ENCODE data around the gene POU3F2. TPM values are rescaled to one million over a fixed set of nuclear protein-coding genes. Genes with fewer than 3 reads are reported as not detected.

Gene POU3F2
- total RNA-seq, result not detected

DNA sequence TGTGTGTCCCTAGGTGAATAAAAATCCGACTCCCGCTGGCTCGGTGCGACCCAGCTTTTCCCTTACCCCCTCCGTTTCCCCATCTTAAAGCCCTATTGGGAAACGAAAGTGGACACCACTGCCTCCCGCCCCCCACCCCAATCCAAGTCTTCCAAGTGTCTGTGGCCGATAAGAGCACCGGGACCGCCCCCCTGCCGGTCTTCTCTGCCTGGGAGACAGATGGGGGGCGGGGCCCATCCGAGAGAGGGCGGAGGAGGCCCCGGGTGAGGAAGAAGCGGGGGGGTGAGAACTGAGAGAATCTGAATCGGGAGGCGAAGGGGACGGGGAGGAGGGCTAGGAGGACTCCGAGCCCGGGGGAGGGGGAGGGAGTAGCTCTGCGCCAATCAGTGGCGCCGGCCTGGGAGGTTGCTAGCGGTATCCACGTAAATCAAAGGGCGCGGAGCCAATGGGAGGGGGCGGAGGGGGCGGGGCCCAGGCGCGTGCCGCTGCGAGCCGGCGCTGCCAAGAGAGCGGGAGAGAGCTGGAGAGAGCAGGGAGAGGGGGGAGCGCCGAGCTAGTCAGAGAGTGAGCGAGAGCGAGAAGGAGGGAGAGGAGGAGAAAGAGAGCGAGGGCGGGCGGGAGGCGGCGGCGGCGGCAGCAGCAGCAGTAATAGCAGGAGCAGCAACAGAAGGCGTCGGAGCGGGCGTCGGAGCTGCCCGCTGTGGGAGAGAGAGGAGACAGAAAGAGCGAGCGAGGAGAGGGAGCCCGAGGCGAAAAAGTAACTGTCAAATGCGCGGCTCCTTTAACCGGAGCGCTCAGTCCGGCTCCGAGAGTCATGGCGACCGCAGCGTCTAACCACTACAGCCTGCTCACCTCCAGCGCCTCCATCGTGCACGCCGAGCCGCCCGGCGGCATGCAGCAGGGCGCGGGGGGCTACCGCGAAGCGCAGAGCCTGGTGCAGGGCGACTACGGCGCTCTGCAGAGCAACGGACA is at the start of gene POU3F2:
Gene POU3F2, plus strand, starts transcription at position 515 of the 972 bp plus-strand sequence. Its CDS starts 300 bp downstream, at position 815.
- ChIA-PET POLR2A (interaction anchor here (0.6 kb wide), 1 partner anchor 1544 kb away, joined by 3 read pairs; no protein-coding TSS in a partner anchor), CTCF (no interaction called here)

GRCh38 chr6:98787435-98787834 is 46.9 kb upstream of the POU3F2 start:
- CTCF ChIA-PET, result no interaction called here
- POLR2A ChIA-PET, result no interaction called here

DNA sequence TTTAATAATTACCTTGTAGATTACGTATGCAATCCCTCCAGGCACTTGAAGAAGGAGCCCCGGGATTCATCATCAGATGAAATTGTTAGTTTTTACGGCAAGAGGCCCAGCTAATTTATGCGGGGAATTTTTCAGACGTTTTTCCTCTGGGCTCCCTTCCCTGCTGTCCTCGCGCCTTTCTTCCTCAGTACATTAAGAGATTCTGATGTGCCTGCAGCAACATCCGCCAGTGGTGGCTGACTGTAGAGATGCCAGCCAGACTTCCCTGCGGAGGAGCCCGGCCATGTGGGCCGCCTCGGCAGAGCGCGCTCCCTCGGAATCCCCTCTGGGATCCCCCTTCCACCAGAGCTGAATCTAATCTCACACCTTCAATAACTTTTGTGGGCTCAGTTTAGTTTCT is 46.4 kb upstream of the POU3F2 start:
- CTCF ChIA-PET, result no interaction called here
- POLR2A ChIA-PET, result no interaction called here

GRCh38 chr6:98794307-98794842 is 40.0 kb upstream of the POU3F2 start:
- ChIA-PET POLR2A (no interaction called here), CTCF (no interaction called here)

- ChIA-PET CTCF (no interaction called here), POLR2A (no interaction called here)
Observed at GRCh38 chr6:98797217-98797994, 37.0 kb upstream of the POU3F2 start.

GRCh38 chr6:98800866-98801265 is 33.5 kb upstream of the POU3F2 start:
- CTCF ChIA-PET, result no interaction called here
- POLR2A ChIA-PET, result no interaction called here

DNA sequence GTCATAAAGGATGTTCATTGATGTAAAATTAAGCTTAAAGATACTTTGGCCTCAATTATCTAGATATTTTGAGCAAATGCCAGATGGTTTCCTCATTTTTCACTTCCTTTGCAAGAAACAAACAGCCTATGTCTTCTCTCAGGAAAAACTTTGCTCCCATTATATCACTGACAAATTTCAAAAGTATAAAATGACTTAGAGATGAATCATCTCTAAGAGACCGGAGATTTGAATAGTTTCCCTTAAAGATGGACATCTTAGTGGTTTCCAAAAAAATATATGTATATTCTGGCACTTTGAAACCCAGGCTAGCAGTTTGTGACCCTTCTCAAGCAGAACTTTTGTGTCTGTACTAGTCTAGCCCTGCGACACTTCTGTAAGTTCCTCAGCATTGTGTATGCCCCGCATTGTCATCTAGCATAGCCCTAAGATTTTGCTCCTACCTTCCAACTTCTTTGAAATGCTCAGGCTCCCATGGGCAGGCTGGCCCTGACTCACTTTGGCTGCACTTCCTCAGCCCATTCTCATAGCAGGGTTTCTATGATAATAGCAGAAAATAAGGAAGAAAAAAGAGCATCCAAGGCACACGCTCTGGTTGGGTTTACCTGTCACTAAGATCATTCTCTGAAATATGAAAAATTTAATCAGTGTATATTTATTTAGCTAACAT is 25.7 kb upstream of the POU3F2 start:
- POLR2A ChIA-PET, result no interaction called here
- CTCF ChIA-PET, result no interaction called here

GRCh38 chr6:98812220-98812619 is 22.2 kb upstream of the POU3F2 start:
- POLR2A ChIA-PET, result no interaction called here
- CTCF ChIA-PET, result no interaction called here

DNA sequence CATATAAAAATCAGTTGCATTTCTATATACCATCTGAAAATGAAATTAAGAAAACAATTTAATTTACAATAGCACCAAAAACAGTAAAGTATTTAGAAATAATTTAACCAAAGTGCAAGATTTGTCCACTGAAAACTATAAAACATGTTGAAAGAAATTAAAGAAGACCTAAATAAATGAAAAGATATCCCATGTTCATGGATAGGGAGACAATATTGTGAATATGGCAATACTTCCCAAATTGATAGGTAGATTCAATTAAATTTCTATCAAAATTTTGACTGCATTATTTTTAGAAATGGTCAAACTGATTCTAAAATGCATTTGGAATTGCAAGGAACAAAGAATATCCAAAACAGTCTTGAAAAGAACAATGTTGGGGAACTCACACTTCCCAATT is 17.6 kb upstream of the POU3F2 start:
- CTCF ChIA-PET, result no interaction called here
- POLR2A ChIA-PET, result no interaction called here

GRCh38 chr6:98821756-98822405 is 12.5 kb upstream of the POU3F2 start:
- CTCF ChIA-PET, result no interaction called here

DNA sequence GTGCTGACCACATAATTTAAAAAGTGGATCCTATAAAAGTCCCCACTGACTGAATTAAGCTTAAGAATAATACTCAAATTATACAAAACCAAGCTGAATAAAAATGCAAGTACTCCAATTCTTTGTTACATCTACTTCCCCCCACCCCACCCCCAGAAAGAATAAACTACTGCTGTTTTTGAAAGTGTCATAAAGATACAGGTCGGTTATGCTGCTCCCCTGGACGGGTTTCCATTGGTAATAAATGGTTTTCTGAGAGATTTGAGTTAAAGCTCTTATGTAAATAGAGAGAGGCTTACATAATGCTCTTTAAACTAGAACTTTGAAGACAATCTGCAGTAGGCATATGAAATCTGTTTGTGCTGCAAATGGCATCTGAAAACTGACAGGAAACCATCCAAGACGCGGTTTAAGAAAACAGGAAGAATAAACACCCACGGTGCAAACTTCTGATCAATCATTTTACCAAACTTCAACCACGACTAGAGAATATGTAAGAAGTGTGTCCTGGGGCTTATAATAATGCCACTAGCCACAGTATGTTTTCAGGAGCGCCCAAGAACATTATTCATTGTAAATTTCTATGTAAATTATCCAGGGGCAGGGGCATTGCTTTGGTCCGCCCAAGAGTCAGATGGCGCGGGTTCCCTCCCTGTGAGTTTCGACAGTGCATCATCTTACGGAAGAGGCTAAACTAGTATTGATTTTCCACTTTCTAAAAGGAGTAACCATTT is 10.8 kb upstream of the POU3F2 start:
- CTCF ChIA-PET, result interaction anchor here (0.7 kb wide), 1 partner anchor 13 kb away, joined by 4 read pairs; no protein-coding TSS in a partner anchor
- POLR2A ChIA-PET, result no interaction called here

More at GRCh38 chr6:98821756-98822405, 12.5 kb upstream of the POU3F2 start:
- POLR2A ChIA-PET, result no interaction called here

DNA sequence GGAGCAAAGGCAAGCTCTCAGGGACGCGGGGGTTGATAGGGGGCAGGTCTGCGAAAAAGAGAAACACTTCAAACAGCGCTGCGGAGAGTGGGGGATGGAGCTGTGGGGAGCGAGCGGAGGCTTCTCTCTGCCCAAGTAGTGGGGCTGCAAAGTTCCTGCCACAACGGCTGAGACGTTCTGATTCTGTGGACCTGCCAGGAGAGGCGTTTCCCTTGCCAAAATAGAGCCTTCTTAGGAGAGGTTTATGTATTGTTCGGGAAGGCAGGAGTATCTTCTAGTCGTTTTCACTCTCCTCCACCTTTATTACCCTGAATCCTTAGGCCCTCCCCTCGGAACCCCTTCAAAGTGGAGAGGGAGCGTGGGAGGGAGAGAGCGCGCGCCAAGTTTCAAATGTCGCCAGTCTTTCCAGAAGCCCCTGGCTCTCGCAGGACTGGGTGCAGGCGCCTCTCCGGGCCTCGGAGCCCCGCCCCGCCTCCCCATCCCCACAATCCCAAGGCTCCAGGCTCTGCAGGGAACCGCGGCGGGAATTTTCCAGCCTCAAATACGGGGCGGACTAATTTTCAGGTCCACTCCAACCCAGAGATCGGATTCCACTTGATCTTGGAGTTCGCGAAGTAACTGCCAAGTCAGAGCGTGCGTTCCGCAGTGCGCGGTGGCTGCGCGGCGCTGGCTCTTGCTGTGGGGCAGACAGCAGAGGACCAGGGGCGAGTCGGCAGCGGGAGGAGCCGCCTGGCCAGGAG is 10.0 kb upstream of the POU3F2 start:
- POLR2A ChIA-PET, result no interaction called here
- CTCF ChIA-PET, result interaction anchor here (0.7 kb wide), 1 partner anchor 14 kb away, joined by 4 read pairs; no protein-coding TSS in a partner anchor

- POLR2A ChIA-PET, result no interaction called here
Observed at GRCh38 chr6:98824902-98825599, 9.3 kb upstream of the POU3F2 start.

DNA sequence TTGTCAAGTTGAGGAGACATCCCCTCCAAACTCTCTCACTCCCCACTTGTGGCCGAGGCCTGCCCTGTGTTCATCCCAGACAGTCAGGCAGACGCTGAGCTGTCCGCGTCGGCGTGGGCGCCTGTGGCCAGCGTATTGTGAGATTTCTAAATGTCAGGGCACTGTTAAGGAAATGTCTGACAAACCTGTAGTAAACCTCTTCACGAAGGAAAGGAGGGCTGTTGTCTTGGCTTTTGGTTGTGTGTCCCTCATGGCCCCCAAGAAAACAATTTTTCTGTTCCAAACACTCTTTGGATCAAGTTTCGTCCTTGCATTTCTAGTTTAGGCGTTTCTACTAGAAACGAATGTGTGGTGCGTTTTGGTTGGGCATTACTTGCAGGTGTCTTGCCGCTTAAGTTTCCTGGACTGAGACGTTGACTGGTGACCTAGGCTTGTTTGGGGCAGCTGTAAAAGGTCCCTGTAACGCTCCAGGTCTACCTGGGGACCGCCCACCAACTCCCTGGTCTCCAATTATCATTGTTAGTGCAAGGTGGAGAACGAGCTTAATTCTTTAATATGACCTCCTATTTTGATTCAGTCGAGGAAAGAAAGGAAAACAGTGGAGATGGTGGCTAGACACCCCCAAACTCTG is 8.7 kb upstream of the POU3F2 start:
- CTCF ChIA-PET, result no interaction called here

More at GRCh38 chr6:98824902-98825599, 9.3 kb upstream of the POU3F2 start:
- CTCF ChIA-PET, result no interaction called here

DNA sequence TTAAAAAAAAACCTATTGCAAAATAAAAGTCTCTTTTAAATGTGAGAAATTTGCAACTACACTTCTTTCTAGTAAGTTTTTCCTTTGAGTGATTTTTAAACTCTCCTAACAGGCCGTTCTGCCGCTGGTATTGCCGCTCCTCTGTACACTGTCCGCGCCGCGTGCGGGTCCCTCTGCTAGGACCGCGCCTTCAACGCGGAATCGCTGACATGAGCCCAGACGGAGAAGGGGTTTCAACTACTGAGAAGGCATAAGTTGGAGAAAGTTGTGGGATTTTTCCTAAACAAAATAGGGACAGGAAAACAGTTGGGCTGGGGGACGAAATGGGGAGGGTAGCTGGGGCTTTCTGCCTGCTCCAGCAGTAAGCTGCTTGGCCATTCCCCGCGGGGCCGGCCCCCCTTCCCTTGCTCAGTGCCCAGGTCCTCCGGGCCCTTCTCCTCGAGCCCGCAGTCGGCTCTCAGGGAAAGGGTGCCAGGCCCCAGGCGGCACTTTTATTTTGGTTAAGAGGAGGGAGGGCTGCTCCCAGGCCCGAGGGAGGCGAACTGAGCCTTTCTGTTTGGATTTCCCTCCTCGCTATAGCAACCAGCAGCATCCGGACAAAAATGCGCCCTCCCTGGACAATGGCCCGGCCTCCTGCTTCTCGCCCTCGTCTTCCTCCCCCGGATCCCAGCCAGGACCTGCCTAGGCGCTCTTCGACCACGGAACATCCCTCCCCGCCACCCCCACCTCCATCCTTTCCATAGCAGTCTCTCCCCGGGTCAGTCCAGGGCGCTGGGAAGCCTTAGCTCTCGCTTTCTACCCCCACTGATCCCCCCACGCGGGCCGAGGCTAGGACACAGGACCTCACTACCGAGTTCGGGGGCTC is 6.8 kb upstream of the POU3F2 start:
- POLR2A ChIA-PET, result no interaction called here
- CTCF ChIA-PET, result no interaction called here

More for the DNA sequence above, 8.7 kb upstream of the POU3F2 start:
- POLR2A ChIA-PET, result no interaction called here

GRCh38 chr6:98828211-98828788 is 6.1 kb upstream of the POU3F2 start:
- CTCF ChIA-PET, result no interaction called here
- POLR2A ChIA-PET, result no interaction called here

All from activated CD8-positive, alpha-beta memory T cell treated with anti-CD3 and anti-CD28 coated beads for 36 hours (primary cell).